OCI-LY7 (cell line): ENCODE data around the gene KAZN. TPM values are rescaled to one million over a fixed set of nuclear protein-coding genes. Genes with fewer than 3 reads are reported as not detected.
A peak's percentile ranks its signal among the peaks of the same experiment; 100 is the strongest.

Experiments
- BruUV-seq: library from RNA; stranded (reverse); fragments of 400-500 nt; replicated peaks from 2 replicates; lab custom pipeline; 2021; lab: Mats Ljungman, UMichigan
- CTCF ChIA-PET: fragments of 300-600 bp; sonication (Branson Sonifier 250); formaldehyde crosslinking; loops from one replicate; lab custom pipeline; 2022; ENCODE audit warnings: antibody characterized with exemption; ENCODE audit not compliant: unreplicated experiment; lab: Charles Lee
- POLR2A ChIA-PET: fragments of 300-600 bp; sonication (Branson Sonifier 250); formaldehyde crosslinking; loops from one replicate; lab custom pipeline; 2022; ENCODE audit warnings: antibody characterized with exemption; lab: Charles Lee
- DNase-seq: peaks from one replicate; pipeline ENCODE4 v3.0.0-alpha.2; 2015; ENCODE audit warnings: low spot score
- H2AFZ ChIP-seq: fragments of 200-600 bp; sonication (generic), shearing (Covaris generic); 2 replicates; pipeline ENCODE4 v1.6.1; 2014; ENCODE audit warnings: mild to moderate bottlenecking, antibody characterized with exemption, low read length, moderate library complexity
- H3K27ac ChIP-seq: fragments of 200-600 bp; sonication (generic); 2 replicates; pipeline ENCODE4 v1.5.1; 2014; ENCODE audit warnings: mixed run types, low read depth, mild to moderate bottlenecking, moderate library complexity, low read length, inconsistent platforms; ENCODE audit not compliant: poor library complexity, severe bottlenecking
- H3K36me3 ChIP-seq: fragments of 200-600 bp; sonication (generic); 2 replicates; pipeline ENCODE4 v1.6.1; 2014; ENCODE audit warnings: mild to moderate bottlenecking, antibody characterized with exemption, low read length, moderate library complexity, mixed read lengths; ENCODE audit not compliant: insufficient read depth
- H3K4me1 ChIP-seq: fragments of 200-600 bp; sonication (generic); 2 replicates; pipeline ENCODE4 v1.5.1; 2014; ENCODE audit warnings: mild to moderate bottlenecking, low read length; ENCODE audit not compliant: insufficient read depth, poor library complexity, severe bottlenecking
- H3K4me2 ChIP-seq: fragments of 200-600 bp; sonication (generic); 2 replicates; pipeline ENCODE4 v1.6.1; 2014; ENCODE audit warnings: mild to moderate bottlenecking, low read length
- H3K4me3 ChIP-seq: fragments of 200-600 bp; sonication (generic); 2 replicates; pipeline ENCODE4 v1.5.1; 2014; ENCODE audit warnings: mild to moderate bottlenecking, low read depth, low read length; ENCODE audit not compliant: poor library complexity, severe bottlenecking
- H3K79me2 ChIP-seq: fragments of 200-600 bp; sonication (generic); 2 replicates; pipeline ENCODE4 v1.6.1; 2016; ENCODE audit warnings: low read depth, mild to moderate bottlenecking, low read length, moderate library complexity, mixed read lengths; ENCODE audit not compliant: insufficient read depth
- H3K9me2 ChIP-seq: fragments of 200-600 bp; sonication (generic); 2 replicates; pipeline ENCODE4 v1.6.1; 2016; ENCODE audit warnings: mild to moderate bottlenecking, low read length, mixed read lengths; ENCODE audit not compliant: insufficient read depth
- H3K9me3 ChIP-seq: fragments of 200-600 bp; sonication (generic); 2 replicates; pipeline ENCODE4 v1.6.1; 2014; ENCODE audit warnings: mild to moderate bottlenecking, mixed run types, low read length, mixed read lengths
- H4K20me1 ChIP-seq: fragments of 200-600 bp; sonication (generic); 2 replicates; pipeline ENCODE4 v1.6.1; 2014; ENCODE audit warnings: mild to moderate bottlenecking, antibody characterized with exemption, low read length, moderate library complexity, mixed read lengths; ENCODE audit not compliant: insufficient read depth
- EZH2phosphoT487 ChIP-seq: fragments of 200-600 bp; sonication (generic); IDR thresholded peaks from 2 replicates; pipeline ENCODE4 v1.6.1; 2018; ENCODE audit warnings: low read depth, borderline replicate concordance, mild to moderate bottlenecking, mixed run types, antibody characterized with exemption, low read length, moderate library complexity, mixed read lengths
- intact Hi-C: fragments of 100-400 bp; cut with micrococcal nuclease; formaldehyde crosslinking; loops from one replicate; pipeline ENCODE4 v1.10.0; 2022; ENCODE audit not compliant: unreplicated experiment
- total RNA-seq, 2 experiments: library from RNA; depleted of rRNA in 1 of 2; stranded (reverse); fragments of >200 nt in 1 of 2; shearing (Covaris generic) in 1 of 2; gene quantifications; 2 replicates each; pipeline ENCODE4 v1.2.3, GENCODE V29; 2014 to 2022
- TF ChIP-seq, protein P1 (sequence below): fragments of 200-600 bp; sonication (generic); conservative IDR thresholded peaks from 2 replicates; pipeline ENCODE4 v1.5.1; 2014; ENCODE audit warnings: mild to moderate bottlenecking, antibody characterized with exemption, low read length, moderate library complexity, mixed read lengths

KAZN gene
- total RNA-seq, 2 experiments from 2014 or later, result 0.40 to 2.4 TPM

DNA sequence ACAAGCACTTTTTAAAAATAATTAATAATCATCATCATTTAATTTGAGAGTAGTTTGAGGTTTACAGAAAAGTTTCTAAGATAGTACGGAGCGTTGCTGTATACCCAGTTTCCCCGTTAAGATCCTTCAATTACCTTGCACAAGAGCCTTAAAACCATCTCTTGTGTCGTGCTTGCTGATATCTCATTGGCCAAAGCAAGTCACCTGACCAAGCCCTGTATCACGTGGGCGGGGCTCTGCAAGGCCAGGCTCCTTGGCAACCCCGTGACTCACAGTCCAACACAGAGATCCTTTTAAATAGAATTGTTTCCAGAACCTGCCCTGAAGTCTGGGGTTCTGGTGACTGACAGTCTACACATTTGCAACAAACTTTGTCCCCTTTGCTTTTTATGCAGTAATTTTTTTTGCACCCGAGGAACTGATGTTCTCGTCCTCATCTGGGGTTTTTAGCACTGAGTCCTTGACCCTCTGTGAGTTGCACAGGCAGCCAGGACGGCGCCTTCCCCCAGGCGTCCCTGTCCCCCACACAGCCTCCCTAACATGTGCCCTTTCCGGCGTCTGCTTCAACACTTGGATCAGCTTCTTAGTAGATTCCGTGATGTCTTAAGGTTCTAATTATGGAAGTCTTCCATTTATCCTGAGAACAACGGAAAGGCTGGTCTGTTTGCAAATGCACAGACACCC is 371.8 kb downstream of the KAZN start:
- no peak for TF ChIP-seq EZH2phosphoT487
- TF ChIP-seq, protein P1, sequence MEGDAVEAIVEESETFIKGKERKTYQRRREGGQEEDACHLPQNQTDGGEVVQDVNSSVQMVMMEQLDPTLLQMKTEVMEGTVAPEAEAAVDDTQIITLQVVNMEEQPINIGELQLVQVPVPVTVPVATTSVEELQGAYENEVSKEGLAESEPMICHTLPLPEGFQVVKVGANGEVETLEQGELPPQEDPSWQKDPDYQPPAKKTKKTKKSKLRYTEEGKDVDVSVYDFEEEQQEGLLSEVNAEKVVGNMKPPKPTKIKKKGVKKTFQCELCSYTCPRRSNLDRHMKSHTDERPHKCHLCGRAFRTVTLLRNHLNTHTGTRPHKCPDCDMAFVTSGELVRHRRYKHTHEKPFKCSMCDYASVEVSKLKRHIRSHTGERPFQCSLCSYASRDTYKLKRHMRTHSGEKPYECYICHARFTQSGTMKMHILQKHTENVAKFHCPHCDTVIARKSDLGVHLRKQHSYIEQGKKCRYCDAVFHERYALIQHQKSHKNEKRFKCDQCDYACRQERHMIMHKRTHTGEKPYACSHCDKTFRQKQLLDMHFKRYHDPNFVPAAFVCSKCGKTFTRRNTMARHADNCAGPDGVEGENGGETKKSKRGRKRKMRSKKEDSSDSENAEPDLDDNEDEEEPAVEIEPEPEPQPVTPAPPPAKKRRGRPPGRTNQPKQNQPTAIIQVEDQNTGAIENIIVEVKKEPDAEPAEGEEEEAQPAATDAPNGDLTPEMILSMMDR, result no peak
- Histone ChIP-seq H3K27ac (no peak overlapping the region), H3K79me2 (no peaks in the 10 kb centered on the region), H2AFZ (no peak overlapping the region), H3K36me3 (no peaks in the 10 kb centered on the region), H3K4me3 (no peak overlapping the region), H3K4me1 (no peaks in the 10 kb centered on the region), H4K20me1 (no peaks in the 10 kb centered on the region), H3K9me2 (no peaks in the 10 kb centered on the region), H3K4me2 (no peak overlapping the region), H3K9me3 (no peaks in the 10 kb centered on the region)
- BruUV-seq, result no TSS peak
- intact Hi-C loops, result no loop called here
- POLR2A ChIA-PET, result no interaction called here
- CTCF ChIA-PET, result no interaction called here
- peak; percentile 36 for DNase-seq

DNA sequence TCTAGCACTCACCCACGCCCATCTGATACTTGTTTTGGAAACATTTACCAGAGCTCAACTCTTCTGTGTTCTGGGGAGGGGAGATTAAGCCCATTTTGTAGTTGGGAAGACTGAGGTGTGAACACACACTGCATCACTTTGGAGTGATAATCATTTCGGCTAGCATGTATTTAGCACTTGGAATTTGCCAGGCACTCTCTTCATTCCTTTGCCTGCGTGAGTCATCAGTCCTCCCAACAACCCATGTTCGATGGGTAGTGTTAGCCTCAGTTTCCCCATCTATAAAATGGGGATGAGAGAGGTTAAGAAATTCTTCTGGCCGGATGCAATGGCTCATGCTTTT is 372.3 kb downstream of the KAZN start:
- CTCF ChIA-PET, result no interaction called here
- Histone ChIP-seq H3K4me3 (no peak overlapping the region), H3K27ac (no peak overlapping the region), H3K79me2 (no peaks in the 10 kb centered on the region), H3K4me1 (no peaks in the 10 kb centered on the region), H3K36me3 (no peaks in the 10 kb centered on the region), H2AFZ (no peak overlapping the region), H3K9me3 (no peaks in the 10 kb centered on the region), H4K20me1 (no peaks in the 10 kb centered on the region), H3K4me2 (no peak overlapping the region), H3K9me2 (no peaks in the 10 kb centered on the region)
- no peak for DNase-seq
- TF ChIP-seq, protein P1, result no peak
- no peak for TF ChIP-seq EZH2phosphoT487
- BruUV-seq, result no TSS peak
- intact Hi-C loops, result no loop called here
- POLR2A ChIA-PET, result no interaction called here

DNA sequence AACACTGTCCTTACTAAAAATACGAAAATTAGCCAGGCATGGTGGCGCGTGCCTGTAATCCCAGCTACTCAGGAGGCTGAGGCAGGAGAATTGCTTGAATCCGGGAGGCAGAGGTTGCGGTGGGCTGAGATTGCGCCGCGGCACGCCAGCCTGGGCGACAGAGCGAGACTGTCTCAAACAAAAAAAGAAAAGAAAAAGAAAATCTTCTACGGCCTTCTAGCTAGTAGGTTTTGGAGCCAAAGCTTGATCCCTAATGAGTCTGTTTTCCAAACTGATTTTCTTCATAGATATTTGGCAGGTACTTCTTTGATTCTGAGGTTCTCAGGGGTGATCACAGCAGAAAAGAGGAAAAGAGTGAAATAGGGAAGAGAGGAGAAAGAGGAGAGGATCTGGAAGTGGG is 372.7 kb downstream of the KAZN start:
- ChIA-PET POLR2A (no interaction called here), CTCF (no interaction called here)
- Histone ChIP-seq H3K9me2 (no peaks in the 10 kb centered on the region), H3K9me3 (no peaks in the 10 kb centered on the region), H3K4me3 (no peak overlapping the region), H3K36me3 (no peaks in the 10 kb centered on the region), H3K4me1 (no peaks in the 10 kb centered on the region), H3K79me2 (no peaks in the 10 kb centered on the region), H4K20me1 (no peaks in the 10 kb centered on the region), H3K4me2 (no peak overlapping the region), H2AFZ (no peak overlapping the region), H3K27ac (no peak overlapping the region)
- TF ChIP-seq, protein P1, result no peak
- no peak for TF ChIP-seq EZH2phosphoT487
- no TSS peak for BruUV-seq
- intact Hi-C loops, result no loop called here
- no peak for DNase-seq
